ENCODE measurements around the gene ANKHD1. TPM values are rescaled to one million over a fixed set of nuclear protein-coding genes. Genes with fewer than 3 reads are reported as not detected.
"Not testable (repeated sequence)": the region's sequence is repeated elsewhere in the genome, so short reads cannot be mapped to it uniquely, and the experiment has no call there.

Gene ANKHD1
- total RNA-seq, 2 experiments from 2014 or later = 99.3 to 103 TPM

DNA sequence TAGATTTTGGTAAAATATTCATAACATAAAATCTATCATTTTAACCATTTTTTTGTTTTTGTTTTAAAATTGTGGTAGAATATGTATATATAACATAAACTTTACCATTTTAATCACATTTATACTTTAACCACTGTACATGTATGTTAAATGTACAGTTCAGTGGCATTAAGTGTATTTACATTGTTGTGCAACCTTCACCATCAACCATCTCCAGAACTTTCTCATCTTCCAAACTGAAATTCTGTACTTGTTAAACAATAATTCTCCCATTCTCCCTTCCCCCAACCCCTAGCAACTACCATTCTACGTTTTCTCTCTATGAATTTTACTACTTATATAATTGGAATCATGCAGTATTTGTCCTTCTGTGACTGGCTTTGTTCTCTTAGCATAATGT is 11.6 kb downstream of the ANKHD1 start:
- intact Hi-C loops (cut with micrococcal nuclease) = no loop called here
- Mint-ChIP-seq H3K27ac (no peak overlapping the region), H3K4me1 (ENCODE audit: low read depth) (peaks cover 26% of the 10 kb centered on the region), H3K9me3 (no peaks in the 10 kb centered on the region), H3K27me3 (no peaks in the 10 kb centered on the region), H3K36me3 (ENCODE audit: low read depth) (peaks cover 21% of the 10 kb centered on the region), H3K4me3 (no peak overlapping the region)
- DNase-seq (no peak), ATAC-seq (no peak)
- TF ChIP-seq, protein P1, sequence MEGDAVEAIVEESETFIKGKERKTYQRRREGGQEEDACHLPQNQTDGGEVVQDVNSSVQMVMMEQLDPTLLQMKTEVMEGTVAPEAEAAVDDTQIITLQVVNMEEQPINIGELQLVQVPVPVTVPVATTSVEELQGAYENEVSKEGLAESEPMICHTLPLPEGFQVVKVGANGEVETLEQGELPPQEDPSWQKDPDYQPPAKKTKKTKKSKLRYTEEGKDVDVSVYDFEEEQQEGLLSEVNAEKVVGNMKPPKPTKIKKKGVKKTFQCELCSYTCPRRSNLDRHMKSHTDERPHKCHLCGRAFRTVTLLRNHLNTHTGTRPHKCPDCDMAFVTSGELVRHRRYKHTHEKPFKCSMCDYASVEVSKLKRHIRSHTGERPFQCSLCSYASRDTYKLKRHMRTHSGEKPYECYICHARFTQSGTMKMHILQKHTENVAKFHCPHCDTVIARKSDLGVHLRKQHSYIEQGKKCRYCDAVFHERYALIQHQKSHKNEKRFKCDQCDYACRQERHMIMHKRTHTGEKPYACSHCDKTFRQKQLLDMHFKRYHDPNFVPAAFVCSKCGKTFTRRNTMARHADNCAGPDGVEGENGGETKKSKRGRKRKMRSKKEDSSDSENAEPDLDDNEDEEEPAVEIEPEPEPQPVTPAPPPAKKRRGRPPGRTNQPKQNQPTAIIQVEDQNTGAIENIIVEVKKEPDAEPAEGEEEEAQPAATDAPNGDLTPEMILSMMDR (IDR thresholded peaks at IDR 0.05) = no peak
- CTCF ChIA-PET = no interaction called here
- POLR2A ChIA-PET = no interaction called here

DNA sequence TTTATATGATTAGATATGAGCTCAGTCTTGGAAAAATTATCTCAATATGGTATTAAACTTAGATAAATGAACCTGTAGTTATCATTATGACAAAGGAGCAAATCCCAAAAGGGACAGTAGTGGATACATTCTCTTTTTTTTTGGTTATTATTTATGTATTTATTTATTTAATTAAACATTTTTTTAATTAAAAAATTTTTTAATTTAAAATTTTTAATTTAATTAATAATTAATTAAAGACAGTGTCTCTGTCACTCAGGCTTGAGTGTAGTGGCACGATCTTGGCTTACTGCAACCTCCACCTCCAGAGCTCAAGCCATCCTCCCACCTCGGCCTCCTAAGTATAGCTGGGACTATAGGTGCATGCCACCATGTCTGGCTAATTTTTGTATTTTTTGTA is 15.6 kb downstream of the ANKHD1 start:
- CTCF ChIA-PET = interaction anchor here (1.2 kb wide), 1 partner anchor 17 kb away, joined by 3 read pairs; no protein-coding TSS in a partner anchor
- no peak for ATAC-seq
- no peaks in the 10 kb centered on the region for H3K27me3 Mint-ChIP-seq
- H3K36me3 Mint-ChIP-seq (ENCODE audit: low read depth) = peaks cover 32% of the 10 kb centered on the region
- POLR2A ChIA-PET = interaction anchor here (0.6 to 1.6 kb wide), 2 partner anchors 11 to 43 kb away, joined by 3 read pairs; no protein-coding TSS in a partner anchor
- H3K27ac Mint-ChIP-seq = no peak overlapping the region
- no peak for DNase-seq
- H3K4me1 Mint-ChIP-seq (ENCODE audit: low read depth) = peaks cover 50% of the 10 kb centered on the region
- TF ChIP-seq, protein P1 (IDR thresholded peaks at IDR 0.05) = no peak
- H3K9me3 Mint-ChIP-seq = no peaks in the 10 kb centered on the region
- H3K4me3 Mint-ChIP-seq = no peak overlapping the region
- intact Hi-C loops (cut with micrococcal nuclease) = no loop called here

DNA sequence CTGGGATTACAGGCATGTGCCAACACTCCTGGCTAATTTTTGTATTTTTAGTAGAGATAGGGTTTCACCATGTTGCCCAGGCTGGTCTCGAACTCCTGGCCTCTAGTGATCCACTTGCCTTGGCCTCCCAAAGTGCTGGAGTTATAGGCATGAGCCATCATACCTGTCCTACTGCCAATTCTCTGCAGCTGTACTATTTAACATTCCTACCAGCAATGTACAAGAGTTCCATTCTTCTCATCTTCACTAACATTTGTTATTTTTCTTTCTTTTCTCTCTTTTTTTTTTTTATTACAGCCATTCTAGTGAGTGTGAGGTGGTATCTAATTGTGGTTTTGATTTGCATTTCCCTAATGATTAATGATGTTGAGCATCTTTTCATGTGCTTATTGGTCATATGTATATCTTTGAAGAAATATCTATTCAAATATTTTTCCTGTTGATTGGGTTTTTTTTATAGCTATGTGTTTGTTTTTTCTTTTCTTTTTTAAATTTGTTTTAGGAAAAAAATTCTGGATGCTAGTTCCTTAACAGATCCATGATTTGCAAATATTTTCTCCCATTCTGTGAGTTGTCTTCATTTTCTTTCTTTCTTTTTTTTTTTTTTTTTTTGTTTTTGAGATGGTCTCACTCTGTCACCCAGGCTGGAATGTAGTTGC is 17.4 kb downstream of the ANKHD1 start:
- TF ChIP-seq, protein P1 (IDR thresholded peaks at IDR 0.05) = no peak
- Mint-ChIP-seq H3K27ac (no peak overlapping the region), H3K36me3 (ENCODE audit: low read depth) (peaks cover 31% of the 10 kb centered on the region), H3K4me3 (no peak overlapping the region), H3K9me3 (no peaks in the 10 kb centered on the region), H3K4me1 (ENCODE audit: low read depth) (peaks cover 51% of the 10 kb centered on the region), H3K27me3 (no peaks in the 10 kb centered on the region)
- DNase-seq = no peak
- intact Hi-C loops (cut with micrococcal nuclease) = no loop called here
- no peak for ATAC-seq
- POLR2A ChIA-PET = interaction anchor here (0.6 to 1.6 kb wide), 3 partner anchors 15 to 150 kb away, joined by 3 read pairs; no protein-coding TSS in a partner anchor
- CTCF ChIA-PET = interaction anchor here (1.0 kb wide), 1 partner anchor 69 kb away, joined by 3 read pairs; no protein-coding TSS in a partner anchor

DNA sequence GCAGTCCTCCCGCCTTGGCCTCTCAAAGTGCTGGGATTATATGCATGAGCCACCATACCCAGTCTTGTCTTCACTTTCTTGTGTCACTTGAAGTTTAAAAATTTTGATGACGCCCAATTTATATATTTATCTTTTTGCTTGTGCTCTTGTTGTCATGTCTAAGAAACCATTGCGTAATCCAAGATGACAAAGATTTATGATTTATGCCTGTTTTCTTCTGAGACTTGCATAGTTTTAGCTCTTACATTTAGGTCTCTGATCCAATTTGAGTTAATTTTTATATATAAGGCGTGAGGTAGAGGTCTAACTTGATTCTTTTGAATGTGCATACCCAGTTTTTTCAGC is 18.6 kb downstream of the ANKHD1 start:
- intact Hi-C loops (cut with micrococcal nuclease) = no loop called here
- ChIA-PET POLR2A (interaction anchor here (0.9 to 1.5 kb wide), 3 partner anchors 18 to 27 kb away, joined by 3 to 6 read pairs (median 4); partner anchors contain the start of gene ANKHD1), CTCF (interaction anchor here (0.6 to 2.0 kb wide), 3 partner anchors 10 to 56 kb away, joined by 3 to 6 read pairs (median 4); no protein-coding TSS in a partner anchor)
- ATAC-seq (no peak), DNase-seq (no peak)
- TF ChIP-seq, protein P1 (IDR thresholded peaks at IDR 0.05) = no peak
- H3K9me3 Mint-ChIP-seq = no peaks in the 10 kb centered on the region
- H3K4me1 Mint-ChIP-seq (ENCODE audit: low read depth) = peaks cover 52% of the 10 kb centered on the region
- peak overlapping the region; percentile 23 for H3K27ac Mint-ChIP-seq
- H3K4me3 Mint-ChIP-seq = no peak overlapping the region
- no peaks in the 10 kb centered on the region for H3K27me3 Mint-ChIP-seq
- H3K36me3 Mint-ChIP-seq (ENCODE audit: low read depth) = peaks cover 26% of the 10 kb centered on the region

DNA sequence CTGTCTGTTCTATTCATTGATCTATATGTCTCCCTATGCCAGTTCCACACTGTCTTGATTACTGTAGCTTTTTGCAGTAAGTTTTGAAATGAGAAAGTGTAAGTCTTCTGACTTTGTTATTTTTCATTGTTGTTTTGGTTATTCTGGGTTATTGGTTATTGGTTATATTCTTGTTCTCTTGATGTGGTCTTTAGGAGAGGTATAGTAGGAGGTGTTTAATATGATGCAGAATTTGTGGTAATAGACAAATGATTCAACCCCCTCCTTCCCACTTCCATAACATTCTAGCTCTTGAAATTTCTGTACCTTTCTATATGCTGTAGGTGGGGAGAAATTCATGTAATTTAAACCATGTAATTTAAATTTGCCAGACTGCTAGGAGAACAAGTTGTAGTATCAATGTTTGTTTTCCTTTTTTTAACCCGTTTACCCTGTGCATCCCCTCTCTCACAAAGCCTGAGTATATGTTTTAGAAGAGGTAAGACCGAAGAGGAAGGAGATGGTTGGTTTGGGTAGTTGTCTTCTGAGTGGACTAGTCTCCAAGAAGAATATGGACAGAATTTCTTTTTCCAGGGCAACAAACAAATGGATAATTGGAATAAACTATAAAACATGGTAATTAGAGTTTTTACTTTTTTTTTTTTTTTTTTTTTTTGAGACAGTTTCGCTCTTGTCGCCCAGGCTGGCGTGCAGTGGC is 19.2 kb downstream of the ANKHD1 start:
- ChIA-PET CTCF (interaction anchor here (0.6 to 2.0 kb wide), 3 partner anchors 9 to 57 kb away, joined by 3 to 6 read pairs (median 4); no protein-coding TSS in a partner anchor), POLR2A (interaction anchor here (0.7 to 1.5 kb wide), 4 partner anchors 18 to 1153 kb away, joined by 3 to 6 read pairs (median 4); partner anchors contain the start of gene ANKHD1)
- Mint-ChIP-seq H3K36me3 (ENCODE audit: low read depth) (peaks cover 28% of the 10 kb centered on the region), H3K27me3 (no peaks in the 10 kb centered on the region), H3K4me1 (ENCODE audit: low read depth) (peaks cover 52% of the 10 kb centered on the region), H3K4me3 (no peak overlapping the region), H3K9me3 (no peaks in the 10 kb centered on the region), H3K27ac (peak overlapping the region; percentile 19)
- TF ChIP-seq, protein P1 (IDR thresholded peaks at IDR 0.05) = no peak
- DNase-seq (no peak), ATAC-seq (peak; percentile 42)
- intact Hi-C loops (cut with micrococcal nuclease) = no loop called here

DNA sequence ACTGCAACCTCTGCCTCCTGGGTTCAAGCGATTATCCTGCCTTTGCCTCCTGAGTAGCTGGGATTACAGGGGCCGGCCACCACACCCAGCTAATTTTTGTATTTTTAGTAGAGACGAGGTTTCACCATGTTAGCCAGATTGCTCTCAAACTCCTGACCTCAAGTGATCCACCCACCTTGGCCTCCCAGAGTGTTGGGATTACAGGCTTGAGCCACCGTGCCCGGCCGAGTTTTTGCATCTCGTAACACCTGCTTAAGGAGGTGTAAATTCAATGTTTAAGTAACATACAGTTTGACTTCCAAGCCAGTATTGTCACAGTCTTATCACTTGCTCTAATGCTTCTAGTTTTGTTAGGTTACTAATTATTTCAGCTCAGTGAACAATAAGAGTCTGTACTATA is 19.7 kb downstream of the ANKHD1 start:
- H3K27me3 Mint-ChIP-seq; H3K4me3 Mint-ChIP-seq; H3K9me3 Mint-ChIP-seq; ATAC-seq; DNase-seq; H3K27ac Mint-ChIP-seq; intact Hi-C loops (cut with micrococcal nuclease): not testable (repeated sequence)
- ChIA-PET POLR2A (interaction anchor here (0.7 to 1.5 kb wide), 3 partner anchors 20 to 1154 kb away, joined by 3 to 6 read pairs (median 3); partner anchors contain the start of gene ANKHD1), CTCF (interaction anchor here (1.2 to 2.0 kb wide), 2 partner anchors 48 to 57 kb away, joined by 4 to 6 read pairs; no protein-coding TSS in a partner anchor)
- peaks cover 48% of the 10 kb centered on the region for H3K4me1 Mint-ChIP-seq (ENCODE audit: low read depth)
- peaks cover 25% of the 10 kb centered on the region for H3K36me3 Mint-ChIP-seq (ENCODE audit: low read depth)
